HepG2 (cell line): Measurements from ENCODE around the gene GFAP. TPM values are rescaled to one million over a fixed set of nuclear protein-coding genes. Genes with fewer than 3 reads are reported as not detected.
A peak's percentile ranks its signal among the peaks of the same experiment; 100 is the strongest.

Source experiments
- MXD1 ChIP-seq: sonication (generic); formaldehyde crosslinking; IDR thresholded peaks from 2 replicates; pipeline ENCODE4 v1.4.0; 2020; ENCODE audit warnings: mild to moderate bottlenecking, missing genetic modification reagents
- NRL ChIP-seq: sonication (generic); formaldehyde crosslinking; IDR thresholded peaks from 2 replicates; pipeline ENCODE4 v1.5.0; 2020; ENCODE audit warnings: missing genetic modification reagents, mild to moderate bottlenecking, moderate library complexity, borderline replicate concordance
- PATZ1 ChIP-seq: sonication (generic); formaldehyde crosslinking; IDR thresholded peaks from 2 replicates; pipeline ENCODE4 v1.4.0; 2020; ENCODE audit warnings: missing genetic modification reagents
- SRF ChIP-seq: IDR thresholded peaks from 2 replicates; pipeline ENCODE4 v1.6.1; 2011; ENCODE audit warnings: mild to moderate bottlenecking, low read depth, low read length, moderate library complexity
- ZBTB33 ChIP-seq: sonication (generic); formaldehyde crosslinking; IDR thresholded peaks from 2 replicates; pipeline ENCODE4 v1.4.0; 2020; ENCODE audit warnings: missing genetic modification reagents
- ZBTB44 ChIP-seq: sonication (generic); formaldehyde crosslinking; IDR thresholded peaks from 2 replicates; pipeline ENCODE4 v1.4.0; 2020; ENCODE audit warnings: missing genetic modification reagents
- ZFAT ChIP-seq: sonication (generic); formaldehyde crosslinking; conservative IDR thresholded peaks from 2 replicates; pipeline ENCODE4 v1.8.1; 2023; ENCODE audit warnings: missing genetic modification reagents, inconsistent platforms
- ZNF326 ChIP-seq: sonication (generic); formaldehyde crosslinking; IDR thresholded peaks from 2 replicates; pipeline ENCODE4 v1.4.0; 2020; ENCODE audit warnings: missing genetic modification reagents, borderline replicate concordance
- ZNF746 ChIP-seq: sonication (generic); formaldehyde crosslinking; IDR thresholded peaks from 2 replicates; pipeline ENCODE4 v1.8.0; 2022; ENCODE audit warnings: mild to moderate bottlenecking, missing genetic modification reagents
- ZNF768 ChIP-seq: sonication (generic); formaldehyde crosslinking; IDR thresholded peaks from 2 replicates; pipeline ENCODE4 v1.4.0; 2020; ENCODE audit warnings: missing genetic modification reagents
- ZSCAN30 ChIP-seq: sonication (generic); formaldehyde crosslinking; IDR thresholded peaks from 2 replicates; pipeline ENCODE4 v1.5.0; 2020; ENCODE audit warnings: mild to moderate bottlenecking, missing genetic modification reagents
- polyA plus RNA-seq, 8 experiments: library from polyadenylated mRNA; depleted of rRNA in 3 of 8; stranded (reverse) in 7 of 8; unstranded in 1 of 8; fragments of >200 nt; fragmentation: Illumina TruSeq in 4 of 8; extraction: Trizol in 4 of 8; gene quantifications; 2 replicates each; pipeline versions ENCODE4 v1.2.1 to v1.2.3, GENCODE V29; 2011 to 2016; ENCODE audit warnings: low read depth in 4 of 8, missing spikeins in 1 of 8, mixed read lengths in 1 of 8; ENCODE audit not compliant: insufficient read depth in 1 of 8
- total RNA-seq, 5 experiments: library from RNA; depleted of rRNA; stranded (reverse); fragments of >200 nt; fragmentation: Illumina TruSeq; extraction: Trizol; gene quantifications; 2 replicates each; pipeline ENCODE4 v1.2.3, GENCODE V29; 2016; ENCODE audit warnings: low read depth in 1 of 5
- TF ChIP-seq, protein P1 (sequence below): sonication (generic); formaldehyde crosslinking; conservative IDR thresholded peaks from 2 replicates; pipeline ENCODE4 v1.4.0; 2020; ENCODE audit warnings: missing genetic modification reagents
- TF ChIP-seq, protein P2 (sequence below): sonication (generic); formaldehyde crosslinking; IDR thresholded peaks from 2 replicates; pipeline ENCODE4 v1.8.0; 2022; ENCODE audit warnings: mild to moderate bottlenecking, missing genetic modification reagents
- TF ChIP-seq, protein P3 (sequence below): sonication (generic); formaldehyde crosslinking; IDR thresholded peaks from 2 replicates; pipeline ENCODE4 v1.5.0; 2020; ENCODE audit warnings: mild to moderate bottlenecking, low read depth, missing genetic modification reagents, borderline replicate concordance
- TF ChIP-seq, protein P4 (sequence below): sonication (generic); formaldehyde crosslinking; IDR thresholded peaks from 2 replicates; pipeline ENCODE4 v1.5.0; 2020; ENCODE audit warnings: mild to moderate bottlenecking, missing genetic modification reagents, moderate library complexity

Gene GFAP
- total and polyA plus RNA-seq, 2 of the 13 experiments (the other 11 are each of a cell fraction or from before 2014, with no cell fraction given), result 0.11 to 0.29 TPM

- TF ChIP-seq ZFAT (CRISPR knock-in tag) (no peak), ZNF746 (no peak), ZSCAN30 (CRISPR knock-in tag) (no peak), ZBTB33 (CRISPR knock-in tag) (peak; percentile 65; the same call in 1 of the 2 replicates), ZBTB44 (CRISPR knock-in tag) (no peak), NRL (CRISPR knock-in tag) (no peak), ZNF326 (CRISPR knock-in tag) (no peak), PATZ1 (CRISPR knock-in tag) (peak; percentile 34; the same call in 1 of the 2 replicates), ZNF768 (CRISPR knock-in tag) (no peak), MXD1 (CRISPR knock-in tag) (peak; percentile 80), SRF (no peak)
- TF ChIP-seq, protein P1, sequence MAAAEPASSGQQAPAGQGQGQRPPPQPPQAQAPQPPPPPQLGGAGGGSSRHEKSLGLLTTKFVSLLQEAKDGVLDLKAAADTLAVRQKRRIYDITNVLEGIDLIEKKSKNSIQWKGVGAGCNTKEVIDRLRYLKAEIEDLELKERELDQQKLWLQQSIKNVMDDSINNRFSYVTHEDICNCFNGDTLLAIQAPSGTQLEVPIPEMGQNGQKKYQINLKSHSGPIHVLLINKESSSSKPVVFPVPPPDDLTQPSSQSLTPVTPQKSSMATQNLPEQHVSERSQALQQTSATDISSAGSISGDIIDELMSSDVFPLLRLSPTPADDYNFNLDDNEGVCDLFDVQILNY (CRISPR knock-in tag), result 0 out of 2 replicates have a peak, but pooled peaks have one; percentile 21
- TF ChIP-seq, protein P2, sequence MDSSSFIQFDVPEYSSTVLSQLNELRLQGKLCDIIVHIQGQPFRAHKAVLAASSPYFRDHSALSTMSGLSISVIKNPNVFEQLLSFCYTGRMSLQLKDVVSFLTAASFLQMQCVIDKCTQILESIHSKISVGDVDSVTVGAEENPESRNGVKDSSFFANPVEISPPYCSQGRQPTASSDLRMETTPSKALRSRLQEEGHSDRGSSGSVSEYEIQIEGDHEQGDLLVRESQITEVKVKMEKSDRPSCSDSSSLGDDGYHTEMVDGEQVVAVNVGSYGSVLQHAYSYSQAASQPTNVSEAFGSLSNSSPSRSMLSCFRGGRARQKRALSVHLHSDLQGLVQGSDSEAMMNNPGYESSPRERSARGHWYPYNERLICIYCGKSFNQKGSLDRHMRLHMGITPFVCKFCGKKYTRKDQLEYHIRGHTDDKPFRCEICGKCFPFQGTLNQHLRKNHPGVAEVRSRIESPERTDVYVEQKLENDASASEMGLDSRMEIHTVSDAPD, result no peak; the same call in 1 of the 2 replicates
- TF ChIP-seq, protein P3, sequence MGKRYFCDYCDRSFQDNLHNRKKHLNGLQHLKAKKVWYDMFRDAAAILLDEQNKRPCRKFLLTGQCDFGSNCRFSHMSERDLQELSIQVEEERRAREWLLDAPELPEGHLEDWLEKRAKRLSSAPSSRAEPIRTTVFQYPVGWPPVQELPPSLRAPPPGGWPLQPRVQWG (CRISPR knock-in tag), result no peak
- TF ChIP-seq, protein P4, sequence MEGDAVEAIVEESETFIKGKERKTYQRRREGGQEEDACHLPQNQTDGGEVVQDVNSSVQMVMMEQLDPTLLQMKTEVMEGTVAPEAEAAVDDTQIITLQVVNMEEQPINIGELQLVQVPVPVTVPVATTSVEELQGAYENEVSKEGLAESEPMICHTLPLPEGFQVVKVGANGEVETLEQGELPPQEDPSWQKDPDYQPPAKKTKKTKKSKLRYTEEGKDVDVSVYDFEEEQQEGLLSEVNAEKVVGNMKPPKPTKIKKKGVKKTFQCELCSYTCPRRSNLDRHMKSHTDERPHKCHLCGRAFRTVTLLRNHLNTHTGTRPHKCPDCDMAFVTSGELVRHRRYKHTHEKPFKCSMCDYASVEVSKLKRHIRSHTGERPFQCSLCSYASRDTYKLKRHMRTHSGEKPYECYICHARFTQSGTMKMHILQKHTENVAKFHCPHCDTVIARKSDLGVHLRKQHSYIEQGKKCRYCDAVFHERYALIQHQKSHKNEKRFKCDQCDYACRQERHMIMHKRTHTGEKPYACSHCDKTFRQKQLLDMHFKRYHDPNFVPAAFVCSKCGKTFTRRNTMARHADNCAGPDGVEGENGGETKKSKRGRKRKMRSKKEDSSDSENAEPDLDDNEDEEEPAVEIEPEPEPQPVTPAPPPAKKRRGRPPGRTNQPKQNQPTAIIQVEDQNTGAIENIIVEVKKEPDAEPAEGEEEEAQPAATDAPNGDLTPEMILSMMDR, result peak; percentile 90
These were observed 3.9 kb downstream of the GFAP start (continued) for GRCh38 chr17:44911133-44912001.
